A673 (cell line): ENCODE results near the gene BOK.

ENCODE experiments used
- EZH2 ChIP-seq: fragments of 200-600 bp; sonication (generic); IDR thresholded peaks from 2 replicates; pipeline ENCODE4 v1.6.1; 2017; ENCODE audit warnings: borderline replicate concordance, low read depth, mild to moderate bottlenecking, mixed read lengths, antibody characterized with exemption, low read length; ENCODE audit not compliant: poor library complexity, severe bottlenecking
- TF ChIP-seq, protein P1 (sequence below): fragments of 300-800, 200-600 bp; sonication (generic); conservative IDR thresholded peaks from 2 replicates; pipeline ENCODE4 v1.5.1; 2017; ENCODE audit warnings: low read depth, mild to moderate bottlenecking, antibody characterized with exemption, low read length, moderate library complexity, mixed read lengths

DNA sequence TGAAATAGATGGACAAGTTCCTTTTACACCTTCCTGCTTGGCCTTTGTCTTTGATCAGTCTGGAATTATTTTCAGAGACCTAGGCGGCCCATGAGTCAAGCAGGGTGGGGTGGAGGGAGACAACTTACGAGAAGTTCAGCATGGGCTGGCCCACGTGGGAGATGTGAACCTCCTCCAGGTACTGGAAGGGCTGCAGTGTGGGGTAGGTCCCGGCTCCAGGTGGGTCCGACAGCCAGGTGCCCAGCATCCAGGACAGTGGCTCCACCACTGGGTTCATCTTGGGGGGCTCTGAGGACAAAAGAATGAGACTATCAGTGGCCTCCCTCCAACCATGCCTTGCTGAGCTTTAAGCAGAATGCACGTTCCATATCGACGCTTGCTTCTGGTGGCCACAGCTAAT, 47.6 kb downstream of the BOK start:
- TF ChIP-seq, protein P1, sequence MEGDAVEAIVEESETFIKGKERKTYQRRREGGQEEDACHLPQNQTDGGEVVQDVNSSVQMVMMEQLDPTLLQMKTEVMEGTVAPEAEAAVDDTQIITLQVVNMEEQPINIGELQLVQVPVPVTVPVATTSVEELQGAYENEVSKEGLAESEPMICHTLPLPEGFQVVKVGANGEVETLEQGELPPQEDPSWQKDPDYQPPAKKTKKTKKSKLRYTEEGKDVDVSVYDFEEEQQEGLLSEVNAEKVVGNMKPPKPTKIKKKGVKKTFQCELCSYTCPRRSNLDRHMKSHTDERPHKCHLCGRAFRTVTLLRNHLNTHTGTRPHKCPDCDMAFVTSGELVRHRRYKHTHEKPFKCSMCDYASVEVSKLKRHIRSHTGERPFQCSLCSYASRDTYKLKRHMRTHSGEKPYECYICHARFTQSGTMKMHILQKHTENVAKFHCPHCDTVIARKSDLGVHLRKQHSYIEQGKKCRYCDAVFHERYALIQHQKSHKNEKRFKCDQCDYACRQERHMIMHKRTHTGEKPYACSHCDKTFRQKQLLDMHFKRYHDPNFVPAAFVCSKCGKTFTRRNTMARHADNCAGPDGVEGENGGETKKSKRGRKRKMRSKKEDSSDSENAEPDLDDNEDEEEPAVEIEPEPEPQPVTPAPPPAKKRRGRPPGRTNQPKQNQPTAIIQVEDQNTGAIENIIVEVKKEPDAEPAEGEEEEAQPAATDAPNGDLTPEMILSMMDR: no peak
- no peak for TF ChIP-seq EZH2
